Activated B cell treated with CpG ODN at 0.5 μM for 24 hours (primary cell): Measurements from ENCODE around the gene EPS15. TPM values are rescaled to one million over a fixed set of nuclear protein-coding genes. Genes with fewer than 3 reads are reported as not detected.
"Not testable (repeated sequence)": the region's sequence is repeated elsewhere in the genome, so short reads cannot be mapped to it uniquely, and the experiment has no call there.

Source experiments
- ATAC-seq: fragments of 200-7000 bp; cut with Tn5 transposase; one replicate; pipeline ENCODE4 v1.10.0; 2021; ENCODE audit warnings: low read depth, mild to moderate bottlenecking, moderate library complexity
- CTCF ChIA-PET: fragments of 350-600 bp; sonication (Branson Sonifier 250); formaldehyde crosslinking; loops from one replicate; lab custom pipeline; 2021; ENCODE audit warnings: antibody characterized with exemption; lab: Charles Lee
- POLR2A ChIA-PET: fragments of 350-600 bp; sonication (Branson Sonifier 250); formaldehyde crosslinking; loops from one replicate; lab custom pipeline; 2021; ENCODE audit warnings: antibody characterized with exemption; lab: Charles Lee
- DNase-seq: peaks from one replicate; pipeline ENCODE4 v3.0.0; 2022
- H3K27ac Mint-ChIP-seq: one replicate; pipeline ENCODE4 v1.8.0; 2020; ENCODE audit warnings: mixed read lengths
- H3K27me3 Mint-ChIP-seq: one replicate; pipeline ENCODE4 v1.8.0; 2021; ENCODE audit warnings: mixed read lengths
- H3K36me3 Mint-ChIP-seq: one replicate; pipeline ENCODE4 v1.8.0; 2021; ENCODE audit warnings: low read depth, mixed read lengths
- H3K4me1 Mint-ChIP-seq: one replicate; pipeline ENCODE4 v1.8.0; 2021; ENCODE audit warnings: mixed read lengths
- H3K4me3 Mint-ChIP-seq: one replicate; pipeline ENCODE4 v1.8.0; 2020; ENCODE audit warnings: mild to moderate bottlenecking, mixed read lengths
- H3K9me3 Mint-ChIP-seq: one replicate; pipeline ENCODE4 v1.8.0; 2020; ENCODE audit warnings: mixed read lengths
- intact Hi-C: fragments of 100-400 bp; cut with micrococcal nuclease; formaldehyde crosslinking; loops from one replicate; pipeline ENCODE4 v1.15.1; 2024
- total RNA-seq: library from RNA; stranded (reverse); gene quantifications from 2 replicates; pipeline ENCODE4 v1.2.3, GENCODE V29; 2022
- TF ChIP-seq, protein P1 (sequence below): fragments of 200-600 bp; IDR thresholded peaks from one replicate; pipeline ENCODE4 v1.8.0; 2022; ENCODE audit warnings: antibody characterized with exemption, mild to moderate bottlenecking

The EPS15 gene
- total RNA-seq, 1 donor from 2014 or later = 150 TPM

DNA sequence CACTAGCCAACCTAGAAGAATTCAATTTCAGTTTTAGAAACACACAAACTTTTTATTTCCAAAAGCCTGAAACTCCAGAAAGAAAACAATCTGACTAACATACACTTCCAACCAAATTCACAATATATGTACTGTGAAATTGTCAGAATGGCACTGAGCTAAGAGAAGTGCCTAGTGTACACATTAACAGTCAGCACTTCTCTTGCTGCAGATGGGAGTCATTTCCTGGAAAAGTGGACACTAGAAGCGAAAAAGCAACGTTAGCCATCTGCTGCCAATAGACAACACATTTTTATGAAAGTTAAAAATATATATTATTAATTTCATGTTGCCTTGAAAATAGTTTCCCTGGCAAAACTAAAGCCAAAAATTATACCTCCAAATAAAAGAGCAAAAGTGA is 66.1 kb downstream of the EPS15 start:
- TF ChIP-seq, protein P1, sequence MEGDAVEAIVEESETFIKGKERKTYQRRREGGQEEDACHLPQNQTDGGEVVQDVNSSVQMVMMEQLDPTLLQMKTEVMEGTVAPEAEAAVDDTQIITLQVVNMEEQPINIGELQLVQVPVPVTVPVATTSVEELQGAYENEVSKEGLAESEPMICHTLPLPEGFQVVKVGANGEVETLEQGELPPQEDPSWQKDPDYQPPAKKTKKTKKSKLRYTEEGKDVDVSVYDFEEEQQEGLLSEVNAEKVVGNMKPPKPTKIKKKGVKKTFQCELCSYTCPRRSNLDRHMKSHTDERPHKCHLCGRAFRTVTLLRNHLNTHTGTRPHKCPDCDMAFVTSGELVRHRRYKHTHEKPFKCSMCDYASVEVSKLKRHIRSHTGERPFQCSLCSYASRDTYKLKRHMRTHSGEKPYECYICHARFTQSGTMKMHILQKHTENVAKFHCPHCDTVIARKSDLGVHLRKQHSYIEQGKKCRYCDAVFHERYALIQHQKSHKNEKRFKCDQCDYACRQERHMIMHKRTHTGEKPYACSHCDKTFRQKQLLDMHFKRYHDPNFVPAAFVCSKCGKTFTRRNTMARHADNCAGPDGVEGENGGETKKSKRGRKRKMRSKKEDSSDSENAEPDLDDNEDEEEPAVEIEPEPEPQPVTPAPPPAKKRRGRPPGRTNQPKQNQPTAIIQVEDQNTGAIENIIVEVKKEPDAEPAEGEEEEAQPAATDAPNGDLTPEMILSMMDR = no peak
- H3K4me3 Mint-ChIP-seq = no peak overlapping the region
- intact Hi-C loops = no loop called here
- H3K36me3 Mint-ChIP-seq = peaks cover 57% of the 10 kb centered on the region
- H3K27ac Mint-ChIP-seq = no peak overlapping the region
- CTCF ChIA-PET = interaction anchor here (1.6 kb wide), 1 partner anchor 82 kb away, joined by 4 read pairs; no protein-coding TSS in a partner anchor
- DNase-seq = no peak
- H3K4me1 Mint-ChIP-seq = no peaks in the 10 kb centered on the region
- POLR2A ChIA-PET = no interaction called here
- H3K9me3 Mint-ChIP-seq = no peaks in the 10 kb centered on the region
- ATAC-seq = no peak
- H3K27me3 Mint-ChIP-seq = no peaks in the 10 kb centered on the region

DNA sequence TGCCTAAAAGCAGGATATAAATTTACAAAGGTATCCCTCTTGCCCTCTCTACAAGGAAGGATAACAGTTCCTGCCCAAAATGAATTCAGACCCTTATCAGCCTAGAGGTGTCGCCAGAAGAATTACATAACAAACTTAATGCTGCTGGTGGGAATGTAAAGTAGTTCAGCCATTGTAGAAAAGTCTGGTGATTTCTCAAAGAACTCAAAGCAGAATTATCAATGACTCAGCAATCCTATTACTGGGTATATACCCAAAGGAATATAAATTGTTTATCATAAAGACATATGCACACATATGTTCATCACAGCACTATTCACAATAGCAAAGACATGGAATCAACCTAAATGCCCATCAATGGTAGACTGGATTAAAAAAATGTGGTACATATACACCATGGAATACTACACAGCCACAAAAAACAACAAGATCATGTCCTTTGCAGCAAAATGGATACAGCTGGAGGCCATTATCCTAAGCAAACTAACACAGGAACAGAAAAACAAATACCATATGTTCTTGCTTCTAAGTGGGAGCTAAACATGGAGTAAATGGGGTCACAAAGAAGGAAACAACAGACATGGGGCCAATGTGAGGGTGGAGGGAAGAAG is 70.1 kb downstream of the EPS15 start:
- H3K4me1 Mint-ChIP-seq, H3K27me3 Mint-ChIP-seq, H3K27ac Mint-ChIP-seq, CTCF ChIA-PET, DNase-seq, H3K4me3 Mint-ChIP-seq, ATAC-seq, H3K9me3 Mint-ChIP-seq: not testable (repeated sequence)
- peaks cover 69% of the 10 kb centered on the region for H3K36me3 Mint-ChIP-seq
- POLR2A ChIA-PET = interaction anchor here (0.6 kb wide), 1 partner anchor 85 kb away, joined by 3 read pairs; no protein-coding TSS in a partner anchor
- intact Hi-C loops = loop anchor here (5.0 kb wide), 1 partner anchor 38 kb away; no protein-coding TSS in a partner anchor

DNA sequence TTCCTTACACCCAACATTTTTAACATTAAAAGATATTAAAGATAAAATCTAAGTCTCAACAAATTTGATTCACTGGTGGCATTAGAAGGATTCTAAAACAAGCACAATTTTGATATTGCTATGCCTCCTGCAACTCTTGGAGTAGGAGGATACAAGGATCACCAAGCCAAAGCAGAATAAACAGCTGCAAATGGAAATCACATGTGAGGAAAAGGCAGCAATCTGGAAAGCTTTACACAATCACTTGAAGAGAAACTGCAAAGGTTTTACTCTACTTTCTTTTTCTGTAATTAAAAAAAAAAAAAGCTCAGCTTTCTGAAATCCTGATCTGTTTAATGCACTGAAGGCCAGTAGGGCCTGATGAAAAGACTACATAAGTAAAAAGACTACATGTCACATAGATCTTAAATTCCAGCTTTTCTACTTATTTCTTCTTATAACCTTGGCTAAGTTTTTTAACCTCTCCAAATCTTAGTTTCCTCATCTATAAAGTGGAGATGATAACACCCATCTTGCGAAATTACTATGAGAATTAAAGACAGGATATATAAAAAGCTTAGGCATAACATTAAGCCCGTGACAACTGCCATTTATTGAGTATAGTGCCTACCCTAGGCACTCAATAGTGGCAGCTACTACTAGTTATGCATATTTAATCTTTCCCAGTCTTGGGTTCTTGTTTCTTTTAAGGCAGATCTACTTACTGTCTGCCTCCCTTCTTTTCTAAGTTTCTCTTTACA is 73.5 kb downstream of the EPS15 start:
- ATAC-seq (no peak), DNase-seq (no peak)
- intact Hi-C loops = loop anchor here (5.0 kb wide), 1 partner anchor 42 kb away; no protein-coding TSS in a partner anchor
- H3K9me3 Mint-ChIP-seq = no peaks in the 10 kb centered on the region
- POLR2A ChIA-PET = no interaction called here
- TF ChIP-seq, protein P1 = no peak
- H3K4me1 Mint-ChIP-seq = peaks cover 9% of the 10 kb centered on the region
- CTCF ChIA-PET = interaction anchor here (1.4 kb wide), 1 partner anchor 89 kb away, joined by 3 read pairs; no protein-coding TSS in a partner anchor
- no peak overlapping the region for H3K27ac Mint-ChIP-seq
- no peaks in the 10 kb centered on the region for H3K27me3 Mint-ChIP-seq
- H3K4me3 Mint-ChIP-seq = no peak overlapping the region
- peaks cover 86% of the 10 kb centered on the region for H3K36me3 Mint-ChIP-seq

DNA sequence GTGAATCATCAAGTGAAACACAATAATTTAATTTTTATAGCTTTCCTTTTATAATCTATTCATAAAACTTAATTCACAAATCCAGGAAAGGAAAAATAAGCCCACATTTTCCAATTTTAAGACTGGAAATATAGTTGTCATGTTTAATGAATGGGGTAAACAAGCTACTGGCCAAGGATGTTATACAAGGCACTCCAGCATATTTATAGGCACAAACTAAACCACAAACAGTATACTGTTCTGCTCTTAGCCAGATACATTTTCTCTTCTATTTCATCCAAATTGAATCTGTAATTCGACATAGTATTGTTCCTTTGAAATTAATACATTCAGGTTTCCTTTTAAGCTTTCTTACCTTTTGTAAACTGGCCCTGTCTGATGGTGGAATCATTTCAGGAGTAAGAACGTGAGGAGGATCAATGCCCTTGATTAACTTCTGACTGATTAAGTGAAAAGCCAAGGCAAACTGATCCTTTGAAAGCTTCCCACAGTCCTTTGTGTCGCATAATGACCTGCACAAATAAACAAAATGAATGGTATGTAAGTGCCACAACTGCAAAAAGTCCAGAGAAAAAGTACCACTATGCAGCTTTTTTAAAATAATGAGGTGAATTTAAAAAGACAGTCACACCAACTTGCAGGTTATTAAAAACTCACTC is 74.4 kb downstream of the EPS15 start:
- intact Hi-C loops = loop anchor here (5.0 kb wide), 1 partner anchor 43 kb away; no protein-coding TSS in a partner anchor
- Mint-ChIP-seq H3K27ac (no peak overlapping the region), H3K4me1 (peaks cover 9% of the 10 kb centered on the region), H3K4me3 (no peak overlapping the region), H3K36me3 (peaks cover 84% of the 10 kb centered on the region), H3K9me3 (no peaks in the 10 kb centered on the region), H3K27me3 (no peaks in the 10 kb centered on the region)
- POLR2A ChIA-PET = no interaction called here
- DNase-seq (no peak), ATAC-seq (no peak)
- TF ChIP-seq, protein P1 = no peak
- CTCF ChIA-PET = interaction anchor here (1.4 kb wide), 1 partner anchor 90 kb away, joined by 3 read pairs; no protein-coding TSS in a partner anchor

DNA sequence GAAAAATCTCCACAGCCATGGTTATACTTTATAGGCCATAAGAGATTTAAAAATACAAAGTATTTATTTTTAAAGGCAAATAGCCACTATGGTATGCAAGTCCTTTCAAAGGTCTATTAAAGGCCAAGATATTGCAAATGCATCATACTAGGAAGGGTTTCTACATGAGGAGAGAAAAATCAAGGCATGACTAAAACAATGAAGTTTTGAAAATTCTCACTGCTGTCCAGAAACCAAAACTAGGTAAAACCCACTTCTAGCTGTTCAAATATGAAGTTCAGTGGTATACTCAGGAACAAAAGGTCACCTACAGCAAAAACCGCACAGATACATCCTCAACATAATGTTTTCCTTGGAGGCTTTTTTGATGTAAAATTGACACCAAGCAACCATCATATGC is 75.0 kb downstream of the EPS15 start:
- Mint-ChIP-seq H3K4me3 (no peak overlapping the region), H3K27me3 (no peaks in the 10 kb centered on the region), H3K27ac (no peak overlapping the region), H3K36me3 (peaks cover 83% of the 10 kb centered on the region), H3K9me3 (no peaks in the 10 kb centered on the region), H3K4me1 (peaks cover 9% of the 10 kb centered on the region)
- ChIA-PET CTCF (no interaction called here), POLR2A (no interaction called here)
- no peak for ATAC-seq
- intact Hi-C loops = no loop called here
- no peak for DNase-seq
- TF ChIP-seq, protein P1 = no peak
